HG03460 (cell line): ENCODE data around the gene SLC27A5.
"Not testable (repeated sequence)": the region's sequence is repeated elsewhere in the genome, so short reads cannot be mapped to it uniquely, and the experiment has no call there.

Experiments used
- ATAC-seq: cut with Tn5 transposase; IDR thresholded peaks from one replicate; pipeline ENCODE4 v1.9.1; 2021; ENCODE audit not compliant: unreplicated experiment

SLC27A5 gene

GRCh38 chr19:58550362-58551122 is 38.8 kb upstream of the SLC27A5 start:
- no peak for ATAC-seq

- ATAC-seq = no peak
These were observed 38.0 kb upstream of the SLC27A5 start for GRCh38 chr19:58549664-58550361.

DNA sequence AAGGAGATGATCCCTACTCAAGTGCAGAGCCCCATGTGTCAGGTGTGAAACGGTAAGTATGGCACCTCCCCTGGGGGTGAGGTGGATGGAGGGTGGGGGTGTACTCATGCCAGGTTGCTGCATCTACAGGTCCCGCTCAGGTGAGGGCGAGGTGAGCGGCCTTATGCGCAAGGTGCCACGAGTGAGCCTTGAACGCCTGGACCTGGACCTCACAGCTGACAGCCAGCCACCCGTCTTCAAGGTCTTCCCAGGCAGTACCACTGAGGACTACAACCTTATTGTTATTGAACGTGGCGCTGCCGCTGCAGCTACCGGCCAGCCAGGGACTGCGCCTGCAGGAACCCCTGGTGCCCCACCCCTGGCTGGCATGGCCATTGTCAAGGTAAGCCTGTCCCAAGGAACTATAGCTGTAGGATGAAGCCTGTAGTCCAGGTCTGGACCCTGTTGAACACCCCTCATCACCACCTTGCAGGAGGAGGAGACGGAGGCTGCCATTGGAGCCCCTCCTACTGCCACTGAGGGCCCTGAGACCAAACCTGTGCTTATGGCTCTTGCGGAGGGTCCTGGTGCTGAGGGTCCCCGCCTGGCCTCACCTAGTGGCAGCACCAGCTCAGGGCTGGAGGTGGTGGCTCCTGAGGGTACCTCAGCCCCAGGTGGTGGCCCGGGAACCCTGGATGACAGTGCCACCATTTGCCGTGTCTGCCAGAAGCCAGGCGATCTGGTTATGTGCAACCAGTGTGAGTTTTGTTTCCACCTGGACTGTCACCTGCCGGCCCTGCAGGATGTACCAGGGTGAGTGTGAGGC is 37.3 kb upstream of the SLC27A5 start:
- no peak for ATAC-seq

DNA sequence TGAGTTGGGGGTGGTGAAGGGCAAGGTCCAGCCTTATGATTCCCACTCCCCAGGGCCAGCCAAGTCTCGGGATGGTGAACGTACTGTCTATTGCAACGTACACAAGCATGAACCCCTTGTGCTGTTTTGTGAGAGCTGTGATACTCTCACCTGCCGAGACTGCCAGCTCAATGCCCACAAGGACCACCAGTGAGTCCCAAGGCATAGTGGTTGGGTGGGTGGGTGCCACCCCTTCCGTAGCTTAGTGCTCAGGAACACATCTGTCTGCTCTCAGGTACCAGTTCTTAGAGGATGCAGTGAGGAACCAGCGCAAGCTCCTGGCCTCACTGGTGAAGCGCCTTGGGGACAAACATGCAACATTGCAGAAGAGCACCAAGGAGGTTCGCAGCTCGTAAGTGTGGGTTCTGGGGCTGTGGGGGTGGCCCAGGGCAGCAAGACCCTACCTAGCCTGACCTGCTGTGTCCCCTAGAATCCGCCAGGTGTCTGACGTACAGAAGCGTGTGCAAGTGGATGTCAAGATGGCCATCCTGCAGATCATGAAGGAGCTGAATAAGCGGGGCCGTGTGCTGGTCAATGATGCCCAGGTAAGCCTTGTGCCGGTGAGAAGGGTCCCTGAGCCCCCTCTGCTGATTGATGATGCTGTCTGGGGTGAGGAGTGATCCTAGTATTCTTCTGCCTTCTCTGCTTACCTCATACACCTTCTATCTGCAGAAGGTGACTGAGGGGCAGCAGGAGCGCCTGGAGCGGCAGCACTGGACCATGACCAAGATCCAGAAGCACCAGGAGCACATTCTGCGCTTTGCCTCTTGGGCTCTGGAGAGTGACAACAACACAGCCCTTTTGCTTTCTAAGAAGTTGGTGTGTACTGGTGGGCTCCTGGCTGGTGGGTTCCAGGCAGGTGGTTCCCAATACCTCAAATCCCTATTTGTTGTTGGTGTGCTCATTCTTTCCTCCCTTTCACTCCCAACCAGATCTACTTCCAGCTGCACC is 35.8 kb upstream of the SLC27A5 start:
- ATAC-seq = no peak

DNA sequence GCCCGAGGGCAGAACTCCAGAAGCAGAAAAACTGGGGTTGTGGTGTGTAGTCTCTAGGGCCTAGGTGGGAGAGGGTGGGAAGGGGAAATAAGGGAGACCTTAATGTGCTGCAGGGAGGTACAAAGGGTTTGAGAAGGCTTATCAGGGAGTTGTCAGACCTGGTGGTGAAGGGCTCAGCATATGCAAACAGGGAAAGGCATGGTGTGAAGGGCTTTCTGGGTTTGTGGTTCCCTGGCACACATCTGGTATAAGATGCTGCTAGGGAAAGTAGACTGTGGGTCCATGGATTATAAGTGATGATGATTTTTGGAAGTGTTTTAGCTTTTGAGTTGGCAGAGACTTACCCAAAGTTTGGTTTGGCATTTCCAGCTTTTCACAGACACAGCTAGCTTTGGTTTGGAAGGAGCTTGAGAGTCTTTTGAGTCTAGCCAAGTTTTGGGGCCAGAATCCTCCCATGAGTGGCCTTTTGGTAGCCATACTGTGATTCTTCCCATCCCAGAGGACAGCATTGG is 34.3 kb upstream of the SLC27A5 start:
- no peak for ATAC-seq

- no peak for ATAC-seq
These were observed 33.7 kb upstream of the SLC27A5 start for GRCh38 chr19:58545286-58546018.

- peak; percentile 41 for ATAC-seq
These were observed 32.9 kb upstream of the SLC27A5 start for GRCh38 chr19:58544591-58545285.

DNA sequence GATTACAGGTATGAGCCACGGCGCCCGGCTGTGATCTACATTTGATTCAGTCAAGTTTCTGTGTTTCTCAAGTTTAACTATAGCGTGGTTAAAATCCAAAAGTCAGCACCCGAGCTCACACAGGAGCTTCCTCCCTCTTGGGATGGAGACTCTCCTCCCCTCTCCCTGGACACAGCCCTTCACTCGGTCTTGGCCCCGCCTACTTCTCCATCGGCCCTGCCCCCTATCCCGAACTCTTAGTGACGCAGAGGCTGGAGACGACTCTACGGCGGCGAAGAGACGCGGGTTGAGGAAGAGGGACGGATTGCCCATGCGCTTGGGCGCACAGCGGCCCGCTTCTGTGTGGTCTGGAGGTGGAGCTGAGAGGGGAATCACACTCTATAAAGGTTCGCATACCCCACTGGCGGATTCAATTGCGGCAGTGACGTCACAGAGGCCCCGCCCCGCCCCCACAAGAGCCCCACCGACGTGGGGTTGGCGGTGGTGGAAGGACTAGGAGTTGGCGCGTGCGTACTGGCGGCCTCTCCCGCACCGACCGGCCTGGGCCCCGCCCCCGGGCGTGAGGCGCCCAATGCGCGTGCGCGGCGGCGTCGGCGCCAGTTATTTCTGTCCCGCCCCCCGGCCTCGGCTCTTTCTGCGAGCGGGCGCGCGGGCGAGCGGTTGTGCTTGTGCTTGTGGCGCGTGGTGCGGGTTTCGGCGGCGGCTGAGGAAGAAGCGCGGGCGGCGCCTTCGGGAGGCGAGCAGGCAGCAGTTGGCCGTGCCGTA is 32.2 kb upstream of the SLC27A5 start, which contains the start of gene TRIM28:
TSS of gene TRIM28 (plus strand) at position 239 of the 765 bp plus-strand sequence. CDS start 694 bp downstream, outside the sequence.
- ATAC-seq = peak; percentile 79

DNA sequence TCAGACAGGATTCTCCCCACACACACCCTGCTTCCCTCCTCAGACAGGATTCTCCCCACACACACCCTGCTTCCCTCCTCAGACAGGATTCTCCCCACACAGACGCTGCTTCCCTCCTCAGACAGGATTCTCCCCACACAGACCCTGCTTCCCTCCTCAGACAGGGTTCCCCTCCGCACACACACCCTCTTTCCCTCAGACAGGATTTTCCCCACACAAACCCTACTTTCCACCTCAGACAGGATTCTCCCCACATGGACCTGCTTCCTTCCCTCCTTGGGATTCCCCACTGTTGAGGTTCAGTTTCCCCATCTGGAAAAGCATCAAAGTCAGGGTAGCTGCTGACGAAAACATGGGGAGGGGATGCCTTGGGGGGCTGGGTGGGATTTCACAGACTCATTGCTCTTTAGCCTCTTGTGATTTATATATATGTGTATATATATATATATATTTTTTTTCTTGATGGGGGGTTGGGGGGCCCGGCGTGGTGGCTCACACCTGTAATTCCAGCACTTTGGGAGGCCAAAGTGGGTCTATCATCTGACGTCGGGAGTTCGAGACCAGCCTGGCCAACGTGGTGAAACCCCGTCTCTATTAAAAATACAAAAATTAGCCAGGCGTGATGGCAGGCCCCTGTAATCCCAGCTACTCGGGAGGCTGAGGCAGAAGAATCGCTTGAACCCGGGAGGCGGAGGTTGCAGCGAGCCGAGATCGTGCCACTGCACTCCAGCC is 31.0 kb upstream of the SLC27A5 start:
- ATAC-seq = not testable (repeated sequence)

DNA sequence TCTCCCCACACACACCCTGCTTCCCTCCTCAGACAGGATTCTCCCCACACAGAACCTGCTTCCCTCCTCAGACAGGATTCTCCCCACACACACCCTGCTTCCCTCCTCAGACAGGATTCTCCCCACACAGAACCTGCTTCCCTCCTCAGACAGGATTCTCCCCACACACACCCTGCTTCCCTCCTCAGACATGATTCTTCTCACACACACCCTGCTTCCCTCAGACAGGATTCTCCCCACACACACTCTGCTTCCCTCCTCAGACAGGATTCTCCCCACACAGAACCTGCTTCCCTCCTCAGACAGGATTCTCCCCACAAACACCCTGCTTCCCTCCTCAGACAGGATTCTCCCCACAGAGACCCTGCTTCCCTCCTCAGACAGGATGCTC is 27.4 kb upstream of the SLC27A5 start:
- not testable (repeated sequence) for ATAC-seq

DNA sequence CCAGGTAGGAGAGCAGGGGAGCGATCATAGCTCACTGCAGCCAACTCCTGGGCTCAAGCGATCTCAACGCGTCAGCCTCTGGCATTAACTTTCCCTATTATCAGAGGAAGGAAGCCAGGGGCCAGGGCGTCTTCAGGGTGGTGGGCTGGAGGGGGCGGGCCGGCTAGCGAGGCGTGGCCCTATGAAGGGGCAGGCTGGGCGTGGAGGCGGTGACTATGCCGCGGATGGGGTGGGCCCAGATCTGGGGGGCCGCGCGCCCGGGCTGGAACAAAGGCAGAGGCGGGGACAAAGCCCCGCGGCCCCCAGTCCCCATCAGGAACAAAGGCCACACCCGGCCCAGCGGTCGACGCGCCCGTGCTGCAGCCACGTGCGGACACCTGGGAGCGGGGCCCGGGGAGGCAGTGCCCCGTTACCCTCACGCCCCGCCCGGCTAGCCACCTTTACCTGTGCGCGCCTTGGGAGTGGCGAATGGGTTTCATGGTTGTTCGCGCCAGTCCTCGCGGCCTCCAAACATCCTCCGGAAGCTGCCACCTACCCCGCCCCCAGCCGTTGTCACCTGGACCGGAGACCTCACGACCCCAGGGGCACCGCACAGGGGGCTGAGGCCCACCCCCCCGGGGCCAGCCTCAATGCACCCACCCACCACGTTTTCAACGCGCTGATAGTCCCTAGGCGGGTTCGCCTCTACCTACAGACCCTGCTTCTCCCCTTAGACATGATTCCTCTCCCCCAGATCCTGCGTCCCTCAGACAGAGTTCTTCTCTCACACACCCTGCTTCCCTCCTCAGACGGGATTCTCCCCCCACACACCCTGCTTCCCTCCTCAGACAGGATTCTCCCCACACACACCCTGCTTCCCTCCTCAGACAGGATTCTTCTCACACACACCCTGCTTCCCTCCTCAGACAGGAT is 26.7 kb upstream of the SLC27A5 start:
- no peak for ATAC-seq

DNA sequence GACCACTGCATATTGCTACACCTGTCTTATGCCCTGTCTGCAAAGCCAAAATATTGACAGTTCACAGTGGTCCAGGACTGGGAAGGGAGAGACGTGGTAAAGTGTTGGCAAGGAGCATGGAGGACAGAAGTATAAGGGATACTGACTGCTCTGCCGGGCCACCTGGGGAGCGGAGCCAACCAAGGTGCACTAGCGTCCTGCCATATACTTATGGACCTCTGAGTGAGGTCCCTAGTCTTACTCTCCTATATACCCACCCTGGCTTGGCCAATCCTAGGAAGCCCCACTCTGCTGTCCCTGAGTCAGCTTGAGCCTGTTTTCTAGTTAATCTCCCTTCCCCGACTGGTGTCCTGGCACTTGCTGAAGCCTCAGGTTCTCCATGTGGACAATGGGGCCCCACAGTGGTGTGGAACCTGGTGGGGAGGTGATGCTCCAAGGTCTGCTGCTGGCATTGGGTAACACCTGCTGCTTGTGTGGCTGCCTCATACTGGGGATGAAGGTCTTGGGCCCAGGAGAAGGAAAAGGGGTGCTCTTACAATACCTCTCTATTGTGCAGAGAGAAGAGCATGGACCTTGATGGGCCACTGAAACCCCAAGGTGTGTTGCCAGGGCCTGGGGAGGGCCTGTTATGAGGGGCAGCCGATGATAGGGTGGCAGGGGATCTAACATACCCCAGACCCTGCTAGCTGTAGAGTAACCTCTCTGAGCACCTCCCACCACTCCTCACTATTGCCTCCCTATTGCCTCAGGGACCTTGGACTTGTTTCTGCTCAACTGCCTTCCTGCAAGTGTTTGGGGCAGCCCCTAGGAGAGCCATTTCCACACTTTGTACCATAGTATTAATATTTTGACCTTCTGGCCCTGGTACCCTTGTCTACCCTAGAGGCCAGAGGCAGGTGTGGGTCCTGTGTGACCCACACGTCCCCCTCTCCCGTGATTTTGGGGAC is 25.3 kb upstream of the SLC27A5 start:
- ATAC-seq = no peak

DNA sequence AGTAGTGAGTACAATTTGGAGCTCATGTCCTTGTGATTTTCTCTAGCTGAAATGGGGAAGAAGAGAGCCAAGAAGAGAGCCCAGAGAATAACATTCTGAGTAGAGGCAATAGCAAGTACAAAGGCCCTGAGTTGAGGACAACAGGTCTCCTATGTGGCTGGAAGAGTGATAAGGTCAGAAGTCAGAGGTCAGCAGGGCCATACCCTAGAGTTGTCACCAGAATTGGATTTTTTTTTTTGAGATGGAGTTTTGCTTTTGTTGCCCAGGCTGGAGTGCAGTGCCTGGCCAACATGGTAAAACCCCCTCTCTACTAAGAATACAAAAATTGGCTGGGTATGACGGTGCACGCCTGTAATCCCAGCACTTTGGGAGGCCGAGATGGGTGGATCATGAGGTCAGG is 24.1 kb upstream of the SLC27A5 start:
- no peak for ATAC-seq

DNA sequence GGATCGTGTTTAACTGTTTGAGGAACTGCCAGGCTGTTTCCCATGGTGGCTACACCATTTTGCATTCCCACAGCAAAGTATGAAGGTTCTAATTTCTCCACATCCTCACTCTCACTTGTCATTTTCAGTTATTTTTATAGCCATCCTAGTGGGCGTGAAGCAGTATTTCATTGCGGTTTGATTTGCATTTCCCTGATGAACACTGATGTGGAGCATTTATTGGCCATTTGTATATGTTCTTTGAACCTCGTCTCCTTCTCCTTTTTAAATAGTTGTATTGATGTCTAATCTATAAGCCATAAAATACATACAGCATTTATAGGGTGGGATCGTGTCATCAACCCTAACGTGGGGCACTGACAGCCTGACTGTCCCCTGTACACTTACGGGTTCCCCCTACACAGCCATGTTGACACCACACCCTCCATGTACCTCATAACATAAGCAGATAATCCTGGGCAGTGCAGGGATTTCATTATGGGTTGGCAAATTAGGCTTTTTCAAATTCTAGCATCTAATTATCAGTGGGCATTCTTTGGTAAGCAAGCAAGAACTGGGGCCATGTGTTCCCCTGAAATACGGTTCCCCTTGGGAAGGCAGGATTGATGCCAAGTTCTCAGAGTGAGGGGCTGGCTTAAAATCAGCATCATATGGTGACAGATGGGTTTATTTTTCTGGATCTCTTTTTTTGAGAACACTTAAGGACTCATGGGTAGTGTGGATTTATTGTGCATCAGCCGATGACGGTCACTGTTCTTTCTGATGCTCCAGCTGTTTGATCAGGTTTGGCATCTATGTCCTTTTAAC is 19.4 kb upstream of the SLC27A5 start:
- ATAC-seq = no peak
